Duodenal mucosa (tissue), 2 donors: ENCODE data around the gene NBEAL2.

Experiments
- H3K27ac ChIP-seq: one replicate; pipeline ENCODE4 v1.7.0; 2013; ENCODE audit warnings: low read depth, low read length
- H3K27me3 ChIP-seq, 2 donors: one replicate each; pipeline ENCODE4 v1.7.0; 2013; ENCODE audit warnings: low read length in 2 of 2, control low read depth in 1 of 2; ENCODE audit not compliant: insufficient read depth in 2 of 2, control insufficient read depth in 1 of 2
- H3K36me3 ChIP-seq, 2 donors: one replicate each; pipeline ENCODE4 v1.7.0; 2013; ENCODE audit warnings: low read length in 2 of 2, control low read depth in 1 of 2; ENCODE audit not compliant: insufficient read depth in 2 of 2, control insufficient read depth in 1 of 2
- H3K4me1 ChIP-seq, 2 donors: one replicate each; pipeline ENCODE4 v1.7.0; 2013; ENCODE audit warnings: low read length in 2 of 2, control low read depth in 1 of 2; ENCODE audit not compliant: insufficient read depth in 2 of 2, control insufficient read depth in 1 of 2
- H3K4me3 ChIP-seq, 2 donors: one replicate each; pipeline ENCODE4 v1.7.0; 2013; ENCODE audit warnings: low read length in 2 of 2, low read depth in 1 of 2
- H3K9ac ChIP-seq, 2 donors: one replicate each; pipeline ENCODE4 v1.7.0; 2013; ENCODE audit warnings: low read length in 2 of 2, low read depth in 1 of 2
- H3K9me3 ChIP-seq, 2 donors: one replicate each; pipeline ENCODE4 v1.7.0; 2013; ENCODE audit warnings: low read length in 2 of 2, control low read depth in 1 of 2; ENCODE audit not compliant: control insufficient read depth in 1 of 2

Gene NBEAL2

GRCh38 chr3:46985588-46985987 lies 6.1 kb downstream of the NBEAL2 start:
- H3K4me1 ChIP-seq: peaks cover 47 to 73% of the 10 kb centered on the region in 2 donors
- H3K27ac ChIP-seq: no peak overlapping the region
- no peak overlapping the region for H3K4me3 ChIP-seq
- H3K27me3 ChIP-seq: no peaks in the 10 kb centered on the region
- peaks cover 9 to 13% of the 10 kb centered on the region in 2 donors for H3K36me3 ChIP-seq
- no peaks in the 10 kb centered on the region for H3K9me3 ChIP-seq
- H3K9ac ChIP-seq: no peak overlapping the region

GRCh38 chr3:46986055-46986730 lies 6.7 kb downstream of the NBEAL2 start:
- Histone ChIP-seq H3K9me3 (no peaks in the 10 kb centered on the region), H3K4me1 (peaks cover 42 to 71% of the 10 kb centered on the region in 2 donors), H3K36me3 (peaks cover 9 to 17% of the 10 kb centered on the region in 2 donors), H3K9ac (no peak overlapping the region), H3K4me3 (no peak overlapping the region), H3K27me3 (no peaks in the 10 kb centered on the region), H3K27ac (no peak overlapping the region)

- peaks cover 36 to 65% of the 10 kb centered on the region in 2 donors for H3K4me1 ChIP-seq
These were observed 7.4 kb downstream of the NBEAL2 start for GRCh38 chr3:46986782-46987310.

GRCh38 chr3:46987319-46987742 lies 7.9 kb downstream of the NBEAL2 start:
- H3K9ac ChIP-seq: peak overlapping the region in 1 of 2 donors; percentile 6
- peaks cover 13 to 28% of the 10 kb centered on the region in 2 donors for H3K36me3 ChIP-seq
- H3K4me3 ChIP-seq: peak overlapping the region; percentile 4 to 35
- peak overlapping the region; percentile 5 for H3K27ac ChIP-seq
- no peaks in the 10 kb centered on the region for H3K9me3 ChIP-seq
- H3K4me1 ChIP-seq: peaks cover 33 to 62% of the 10 kb centered on the region in 2 donors
- H3K27me3 ChIP-seq: no peaks in the 10 kb centered on the region

More at GRCh38 chr3:46986782-46987310, 7.4 kb downstream of the NBEAL2 start:
- H3K27ac ChIP-seq: peak overlapping the region; percentile 5
- H3K9ac ChIP-seq: peak overlapping the region in 1 of 2 donors; percentile 6
- no peaks in the 10 kb centered on the region for H3K9me3 ChIP-seq
- peak overlapping the region in 1 of 2 donors; percentile 35 for H3K4me3 ChIP-seq
- no peaks in the 10 kb centered on the region for H3K27me3 ChIP-seq
- peaks cover 13 to 24% of the 10 kb centered on the region in 2 donors for H3K36me3 ChIP-seq

- Histone ChIP-seq H3K9ac (no peak overlapping the region), H3K9me3 (no peaks in the 10 kb centered on the region), H3K27ac (peak overlapping the region; percentile 46), H3K36me3 (peaks cover 13 to 33% of the 10 kb centered on the region in 2 donors), H3K4me3 (peak overlapping the region; percentile 35 to 55), H3K27me3 (no peaks in the 10 kb centered on the region), H3K4me1 (peaks cover 27 to 57% of the 10 kb centered on the region in 2 donors)
These were observed 8.4 kb downstream of the NBEAL2 start for GRCh38 chr3:46987743-46988401.

GRCh38 chr3:46988616-46989015 lies 9.2 kb downstream of the NBEAL2 start:
- Histone ChIP-seq H3K27ac (no peak overlapping the region), H3K9me3 (no peaks in the 10 kb centered on the region), H3K36me3 (peaks cover 13 to 39% of the 10 kb centered on the region in 2 donors), H3K27me3 (no peaks in the 10 kb centered on the region), H3K4me1 (peaks cover 25 to 55% of the 10 kb centered on the region in 2 donors), H3K4me3 (peak overlapping the region; percentile 35 to 55), H3K9ac (no peak overlapping the region)

GRCh38 chr3:46989146-46989810 lies 9.8 kb downstream of the NBEAL2 start:
- Histone ChIP-seq H3K4me3 (no peak overlapping the region), H3K36me3 (peaks cover 13 to 45% of the 10 kb centered on the region in 2 donors), H3K9me3 (no peaks in the 10 kb centered on the region), H3K27ac (no peak overlapping the region), H3K9ac (no peak overlapping the region), H3K27me3 (no peaks in the 10 kb centered on the region), H3K4me1 (peaks cover 25 to 55% of the 10 kb centered on the region in 2 donors)

GRCh38 chr3:46990573-46991374 lies 11.3 kb downstream of the NBEAL2 start:
- H3K27me3 ChIP-seq: no peaks in the 10 kb centered on the region
- H3K4me1 ChIP-seq: peaks cover 22 to 41% of the 10 kb centered on the region in 2 donors
- peaks cover 13 to 59% of the 10 kb centered on the region in 2 donors for H3K36me3 ChIP-seq
- no peak overlapping the region for H3K9ac ChIP-seq
- H3K27ac ChIP-seq: no peak overlapping the region
- H3K4me3 ChIP-seq: no peak overlapping the region
- H3K9me3 ChIP-seq: no peaks in the 10 kb centered on the region

- no peaks in the 10 kb centered on the region for H3K27me3 ChIP-seq
- H3K4me1 ChIP-seq: peaks cover 14 to 33% of the 10 kb centered on the region in 2 donors
- H3K9me3 ChIP-seq: no peaks in the 10 kb centered on the region
- H3K36me3 ChIP-seq: peaks cover 13 to 62% of the 10 kb centered on the region in 2 donors
- no peak overlapping the region for H3K9ac ChIP-seq
- H3K4me3 ChIP-seq: no peak overlapping the region
- H3K27ac ChIP-seq: no peak overlapping the region
These were observed 12.1 kb downstream of the NBEAL2 start for GRCh38 chr3:46991406-46992165.
